ENCODE measurements around the gene MUC5AC.

Gene MUC5AC

DNA sequence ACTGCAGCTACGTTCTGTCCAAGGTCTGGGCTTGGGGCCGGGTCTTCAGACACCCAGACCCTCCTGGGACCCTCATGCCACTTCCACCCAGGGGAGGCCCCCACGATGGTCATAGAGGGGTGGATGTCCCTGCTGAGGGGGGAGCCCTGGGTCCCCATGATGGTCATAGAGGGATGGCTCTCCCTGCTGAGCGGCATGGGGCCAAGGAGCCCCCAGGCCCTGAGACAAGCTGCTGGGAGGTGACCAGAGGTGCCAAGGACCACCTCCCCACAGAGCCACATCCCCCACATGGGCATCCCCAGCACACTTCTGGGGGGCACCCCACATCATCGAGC lies 72.3 kb downstream of the MUC5AC start:
- no peak for DNase-seq (ENCODE audit: low read depth)
- no peak overlapping the region for H3K4me3 ChIP-seq (ENCODE audit: low read depth, low read length)
- TF ChIP-seq, protein P1, sequence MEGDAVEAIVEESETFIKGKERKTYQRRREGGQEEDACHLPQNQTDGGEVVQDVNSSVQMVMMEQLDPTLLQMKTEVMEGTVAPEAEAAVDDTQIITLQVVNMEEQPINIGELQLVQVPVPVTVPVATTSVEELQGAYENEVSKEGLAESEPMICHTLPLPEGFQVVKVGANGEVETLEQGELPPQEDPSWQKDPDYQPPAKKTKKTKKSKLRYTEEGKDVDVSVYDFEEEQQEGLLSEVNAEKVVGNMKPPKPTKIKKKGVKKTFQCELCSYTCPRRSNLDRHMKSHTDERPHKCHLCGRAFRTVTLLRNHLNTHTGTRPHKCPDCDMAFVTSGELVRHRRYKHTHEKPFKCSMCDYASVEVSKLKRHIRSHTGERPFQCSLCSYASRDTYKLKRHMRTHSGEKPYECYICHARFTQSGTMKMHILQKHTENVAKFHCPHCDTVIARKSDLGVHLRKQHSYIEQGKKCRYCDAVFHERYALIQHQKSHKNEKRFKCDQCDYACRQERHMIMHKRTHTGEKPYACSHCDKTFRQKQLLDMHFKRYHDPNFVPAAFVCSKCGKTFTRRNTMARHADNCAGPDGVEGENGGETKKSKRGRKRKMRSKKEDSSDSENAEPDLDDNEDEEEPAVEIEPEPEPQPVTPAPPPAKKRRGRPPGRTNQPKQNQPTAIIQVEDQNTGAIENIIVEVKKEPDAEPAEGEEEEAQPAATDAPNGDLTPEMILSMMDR (conservative IDR thresholded peaks at IDR 0.05; ENCODE audit: low read depth, low read length), result no peak

DNA sequence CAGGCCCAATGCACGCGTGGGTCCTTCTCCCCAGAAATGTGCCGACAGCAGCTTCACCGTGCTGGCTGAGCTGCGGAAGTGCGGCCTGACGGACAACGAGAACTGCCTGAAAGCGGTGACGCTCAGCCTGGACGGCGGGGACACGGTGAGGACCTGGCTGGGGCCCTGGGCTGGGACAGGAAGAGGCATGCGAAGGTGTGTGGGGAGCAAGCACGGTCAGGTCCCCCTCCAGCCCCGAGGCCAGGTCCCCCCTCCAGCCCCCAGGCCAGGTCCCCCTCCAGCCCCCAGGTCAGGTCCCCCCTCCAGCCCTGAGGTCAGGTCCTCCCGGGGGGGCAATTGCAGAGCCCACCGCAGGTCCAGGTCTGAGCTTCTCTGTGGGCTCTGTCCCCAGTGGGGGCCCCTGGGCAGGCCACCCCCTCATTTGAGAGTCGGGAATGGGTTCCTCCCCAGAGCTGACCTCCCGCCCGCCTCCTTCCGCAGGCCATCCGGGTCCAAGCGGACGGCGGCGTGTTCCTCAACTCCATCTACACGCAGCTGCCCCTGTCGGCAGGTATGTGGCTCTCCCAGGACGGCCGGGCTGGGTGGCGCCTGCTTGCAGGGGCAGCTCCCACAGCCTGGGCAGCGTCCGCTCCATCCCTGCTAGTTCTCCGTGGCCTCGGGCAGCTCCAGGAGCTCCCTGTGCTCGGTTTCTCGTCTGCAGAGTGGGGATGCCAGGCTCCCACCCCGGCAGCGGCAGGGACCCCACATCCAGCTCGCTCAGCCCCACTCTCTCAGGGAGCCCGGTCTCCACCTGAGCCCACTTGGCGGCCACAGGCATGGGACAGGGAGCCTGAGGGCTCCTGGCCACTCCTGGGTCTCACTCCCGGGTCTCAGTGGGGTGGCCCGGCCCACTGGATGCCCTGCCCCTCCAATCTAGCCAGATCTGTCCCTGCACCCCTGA lies 73.0 kb downstream of the MUC5AC start:
- TF ChIP-seq, protein P1 (conservative IDR thresholded peaks at IDR 0.05; ENCODE audit: low read depth, low read length), result no peak
- DNase-seq (ENCODE audit: low read depth), result no peak

DNA sequence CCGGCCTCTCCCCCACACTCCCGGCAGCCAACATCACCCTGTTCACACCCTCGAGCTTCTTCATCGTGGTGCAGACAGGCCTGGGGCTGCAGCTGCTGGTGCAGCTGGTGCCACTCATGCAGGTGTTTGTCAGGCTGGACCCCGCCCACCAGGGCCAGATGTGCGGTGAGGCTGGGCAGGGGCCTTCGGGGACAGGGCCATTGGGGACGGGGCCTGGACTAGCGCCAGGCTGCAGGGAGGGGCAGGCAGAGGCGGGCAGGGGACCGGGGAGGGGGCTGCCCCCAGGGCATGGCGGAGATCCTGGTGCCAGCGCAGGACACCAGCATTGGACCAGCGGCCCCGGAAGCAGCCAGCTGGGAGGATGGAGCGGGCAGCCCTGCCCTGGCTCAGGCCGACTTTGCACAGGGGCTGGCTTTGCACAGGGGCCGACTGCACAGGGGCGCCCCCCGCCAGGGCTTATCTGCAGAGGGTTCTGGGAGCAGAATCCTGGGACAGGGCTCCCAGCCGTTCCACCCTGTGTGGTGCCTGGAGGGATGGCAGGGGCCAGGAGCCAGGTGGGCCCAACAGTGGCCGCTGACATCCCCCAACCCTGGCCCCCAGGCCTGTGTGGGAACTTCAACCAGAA lies 73.8 kb downstream of the MUC5AC start:
- no peak overlapping the region for H3K4me3 ChIP-seq (ENCODE audit: low read depth, low read length)
- TF ChIP-seq, protein P1 (conservative IDR thresholded peaks at IDR 0.05; ENCODE audit: low read depth, low read length), result no peak
- no peak for DNase-seq (ENCODE audit: low read depth)

More for the DNA sequence above, 73.0 kb downstream of the MUC5AC start:
- no peak overlapping the region for H3K4me3 ChIP-seq (ENCODE audit: low read depth, low read length)

DNA sequence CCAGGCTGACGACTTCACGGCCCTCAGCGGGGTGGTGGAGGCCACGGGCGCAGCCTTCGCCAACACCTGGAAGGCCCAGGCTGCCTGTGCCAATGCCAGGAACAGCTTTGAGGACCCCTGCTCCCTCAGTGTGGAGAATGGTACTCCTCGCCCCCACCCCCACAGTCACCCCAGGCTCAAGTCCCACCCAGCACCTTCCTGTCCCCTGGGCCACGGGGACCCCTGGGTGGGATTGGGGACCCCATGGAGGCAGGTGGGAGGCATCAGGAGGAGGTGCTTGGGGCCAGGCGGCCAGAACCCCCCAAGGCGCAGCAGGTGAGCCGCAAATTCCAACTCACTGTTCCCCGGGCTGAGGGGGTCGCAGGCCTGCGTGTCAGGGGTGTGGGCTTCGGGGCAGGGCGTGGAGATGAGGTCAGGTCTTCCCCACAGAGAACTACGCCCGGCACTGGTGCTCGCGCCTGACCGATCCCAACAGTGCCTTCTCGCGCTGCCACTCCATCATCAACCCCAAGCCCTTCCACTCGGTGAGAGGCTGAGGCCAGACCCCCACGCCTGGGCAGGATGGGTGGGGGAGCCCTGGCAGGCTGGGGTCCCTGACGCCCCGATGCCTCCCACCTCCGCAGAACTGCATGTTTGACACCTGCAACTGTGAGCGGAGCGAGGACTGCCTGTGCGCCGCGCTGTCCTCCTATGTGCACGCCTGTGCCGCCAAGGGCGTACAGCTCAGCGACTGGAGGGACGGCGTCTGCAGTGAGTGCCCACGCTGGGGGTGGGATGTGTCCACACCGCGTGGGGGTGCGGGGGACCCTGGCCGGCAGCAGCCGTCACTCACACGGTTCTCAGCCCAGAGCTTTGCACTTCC lies 74.5 kb downstream of the MUC5AC start:
- DNase-seq (ENCODE audit: low read depth), result no peak
- H3K4me3 ChIP-seq (ENCODE audit: low read depth, low read length), result no peak overlapping the region
- TF ChIP-seq, protein P1 (conservative IDR thresholded peaks at IDR 0.05; ENCODE audit: low read depth, low read length), result no peak

DNA sequence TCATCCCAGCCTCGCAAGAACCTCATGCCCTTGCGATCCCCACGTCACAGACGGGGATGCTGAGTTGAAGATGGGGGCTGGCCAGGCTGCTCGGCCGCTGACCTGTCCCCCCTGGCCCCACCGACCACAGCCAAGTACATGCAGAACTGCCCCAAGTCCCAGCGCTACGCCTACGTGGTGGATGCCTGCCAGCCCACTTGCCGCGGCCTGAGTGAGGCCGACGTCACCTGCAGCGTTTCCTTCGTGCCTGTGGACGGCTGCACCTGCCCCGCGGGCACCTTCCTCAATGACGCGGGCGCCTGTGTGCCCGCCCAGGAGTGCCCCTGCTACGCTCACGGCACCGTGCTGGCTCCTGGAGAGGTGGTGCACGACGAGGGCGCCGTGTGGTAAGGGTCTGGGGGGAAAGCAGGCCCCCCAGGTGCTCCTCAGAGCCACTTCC lies 75.1 kb downstream of the MUC5AC start:
- TF ChIP-seq, protein P1 (conservative IDR thresholded peaks at IDR 0.05; ENCODE audit: low read depth, low read length), result no peak
- DNase-seq (ENCODE audit: low read depth), result no peak
- H3K4me3 ChIP-seq (ENCODE audit: low read depth, low read length), result no peak overlapping the region

DNA sequence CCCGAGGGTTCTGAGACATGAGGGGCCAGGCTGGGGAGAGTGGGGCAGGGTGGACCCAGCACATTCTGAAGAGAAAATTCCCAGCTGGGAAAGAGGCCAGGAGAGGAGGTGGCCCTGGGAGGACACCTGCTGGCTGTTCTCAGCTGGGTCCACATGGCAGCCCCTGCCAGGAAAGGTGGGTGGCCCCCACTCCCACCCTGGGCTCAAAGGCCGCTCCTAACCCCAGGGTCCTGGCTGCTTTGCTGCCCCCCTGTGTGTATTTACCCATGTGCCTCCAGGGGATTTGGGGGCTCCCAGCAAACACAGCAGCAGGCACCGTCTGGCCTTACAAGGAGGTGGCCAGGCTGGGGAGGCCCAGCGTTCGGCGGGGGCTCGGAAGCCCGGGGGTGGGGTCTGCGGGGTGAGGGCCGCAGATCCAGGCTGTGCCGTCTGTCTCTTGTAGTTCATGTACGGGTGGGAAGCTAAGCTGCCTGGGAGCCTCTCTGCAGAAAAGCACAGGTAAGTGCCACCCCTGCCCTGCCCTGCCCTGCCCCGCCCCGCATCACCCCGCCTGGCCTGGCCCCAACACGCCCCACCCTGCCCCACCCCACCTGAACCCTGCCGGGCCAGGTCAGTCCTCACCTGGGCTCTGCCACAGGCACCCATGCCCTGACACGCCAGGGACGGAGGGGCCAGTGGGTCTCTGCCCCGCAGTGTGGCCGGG lies 75.7 kb downstream of the MUC5AC start:
- H3K4me3 ChIP-seq (ENCODE audit: low read depth, low read length), result no peak overlapping the region
- no peak for DNase-seq (ENCODE audit: low read depth)
- TF ChIP-seq, protein P1 (conservative IDR thresholded peaks at IDR 0.05; ENCODE audit: low read depth, low read length), result no peak

All from choroid plexus epithelial cell (primary cell).